GM18951 (cell line): Measurements from ENCODE around the gene CH25H.

Experiments
- POLR2A ChIP-seq: IDR thresholded peaks from 4 replicates; pipeline ENCODE4 v1.6.1; 2011; ENCODE audit warnings: mild to moderate bottlenecking; ENCODE audit not compliant: insufficient read length, insufficient read depth; ENCODE audit errors: extremely low read depth
- in situ Hi-C: fragments of 300-500 bp; cut with MboI; formaldehyde crosslinking; loops from one replicate; pipeline ENCODE4 v1.12.0; 2022; ENCODE audit warnings: low sequenced_read_pairs, mixed read lengths, inconsistent platforms; ENCODE audit not compliant: unreplicated experiment

CH25H gene

GRCh38 chr10:89219513-89220218 lies 12.5 kb upstream of the CH25H start:
- no peak for TF ChIP-seq POLR2A
- in situ Hi-C loops = loop anchor here (10.0 kb wide), 2 partner anchors 285 to 385 kb away; no protein-coding TSS in a partner anchor

- no peak for TF ChIP-seq POLR2A
- in situ Hi-C loops = loop anchor here (10.0 kb wide), 1 partner anchor 383 kb away; no protein-coding TSS in a partner anchor
Measured at GRCh38 chr10:89217057-89217990, 10.2 kb upstream of the CH25H start.

GRCh38 chr10:89216056-89216455 lies 8.9 kb upstream of the CH25H start:
- TF ChIP-seq POLR2A = no peak
- in situ Hi-C loops = loop anchor here (10.0 kb wide), 1 partner anchor 381 kb away; no protein-coding TSS in a partner anchor

- no peak for TF ChIP-seq POLR2A
- in situ Hi-C loops = loop anchor here (10.0 kb wide), 1 partner anchor 381 kb away; no protein-coding TSS in a partner anchor
Measured at GRCh38 chr10:89215511-89215910, 8.4 kb upstream of the CH25H start.

- in situ Hi-C loops = loop anchor here (10.0 kb wide), 1 partner anchor 380 kb away; no protein-coding TSS in a partner anchor
- TF ChIP-seq POLR2A = no peak
Measured at GRCh38 chr10:89214566-89215165, 7.5 kb upstream of the CH25H start.

- in situ Hi-C loops = loop anchor here (10.0 kb wide), 1 partner anchor 378 kb away; no protein-coding TSS in a partner anchor
Measured at GRCh38 chr10:89213191-89213808, 6.2 kb upstream of the CH25H start.

GRCh38 chr10:89210794-89211425 lies 3.8 kb upstream of the CH25H start:
- in situ Hi-C loops = loop anchor here (10.0 kb wide), 1 partner anchor 376 kb away; no protein-coding TSS in a partner anchor
- TF ChIP-seq POLR2A = no peak

More at GRCh38 chr10:89213191-89213808, 6.2 kb upstream of the CH25H start:
- no peak for TF ChIP-seq POLR2A

- in situ Hi-C loops = loop anchor here (5.0 to 10.0 kb wide), 2 partner anchors 177 to 375 kb away; no protein-coding TSS in a partner anchor
- TF ChIP-seq POLR2A = no peak
Measured at GRCh38 chr10:89209718-89210117, 2.6 kb upstream of the CH25H start.

- in situ Hi-C loops = loop anchor here (5.0 kb wide), 1 partner anchor 176 kb away; no protein-coding TSS in a partner anchor
- TF ChIP-seq POLR2A = no peak
Measured at GRCh38 chr10:89207801-89208551, 859 bp upstream of the CH25H start.

GRCh38 chr10:89206402-89207180 lies 526 bp downstream of the CH25H start:
- TF ChIP-seq POLR2A = no peak
- in situ Hi-C loops = loop anchor here (5.0 kb wide), 1 partner anchor 174 kb away; no protein-coding TSS in a partner anchor
